ENCODE measurements around the gene CHFR. TPM values are rescaled to one million over a fixed set of nuclear protein-coding genes. Genes with fewer than 3 reads are reported as not detected.
A peak's percentile ranks its signal among the peaks of the same experiment; 100 is the strongest.
"Not testable (repeated sequence)": the region's sequence is repeated elsewhere in the genome, so short reads cannot be mapped to it uniquely, and the experiment has no call there.

Gene CHFR
- total and polyA plus RNA-seq, 2 donors (not counting 3 experiments of a cell fraction or from before 2014, with no cell fraction given): 45.4 to 66.5 TPM

DNA sequence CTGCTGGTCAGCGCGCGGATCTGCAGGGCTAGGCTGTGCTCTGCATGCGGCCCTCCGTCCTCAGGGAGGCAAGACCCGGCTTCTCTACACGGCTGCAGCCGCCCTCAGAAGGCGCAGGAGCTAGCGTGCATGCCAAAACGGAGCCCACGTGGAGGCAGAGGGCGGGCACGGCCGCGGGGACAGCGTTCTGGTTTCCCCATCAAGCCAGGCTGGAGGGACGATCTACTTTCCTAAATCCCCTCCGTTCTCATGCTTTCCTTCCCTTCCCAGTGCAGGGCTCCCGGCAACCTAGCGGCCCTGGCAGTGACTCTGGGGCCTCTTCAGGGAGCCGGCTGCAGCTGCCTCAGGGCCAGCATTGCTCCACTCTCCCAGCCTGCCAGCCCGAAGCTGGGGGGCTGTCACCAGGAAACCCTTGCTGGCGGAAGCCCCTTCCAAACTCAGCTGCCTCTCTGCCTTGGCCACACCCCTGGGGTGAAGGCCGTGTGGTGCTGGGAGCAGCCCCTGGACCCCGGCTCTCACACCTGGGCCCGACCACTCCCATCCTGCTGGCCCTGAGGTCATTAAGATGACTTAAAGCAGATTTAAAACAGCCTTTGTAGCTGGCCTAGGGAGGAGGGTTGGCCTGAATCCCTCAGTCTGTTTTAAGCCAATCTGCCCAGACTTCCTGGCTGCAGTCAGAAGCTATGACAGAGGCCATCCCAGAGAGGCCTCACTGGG is 49.6 kb downstream of the CHFR start:
- Histone ChIP-seq H3K4me3 (replicated peaks in 1 of 3; ENCODE audit: insufficient read depth in 1 of 3, low read depth in 1 of 3, low read length in 3 of 3) (no peak overlapping the region), H3K36me3 (ENCODE audit: control insufficient read depth in 2 of 2, extremely low read depth in 1 of 2, insufficient read depth in 2 of 2, low read length in 2 of 2) (peaks cover 0 to 24% of the 10 kb centered on the region in 2 experiments), H3K9me1 (replicated peaks; ENCODE audit: control insufficient read depth, extremely low read depth, insufficient read depth, low read length) (no peaks in the 10 kb centered on the region), H3K9ac (replicated peaks; ENCODE audit: extremely low read depth, insufficient read depth, low read length) (no peak overlapping the region), H3K27me3 (ENCODE audit: control insufficient read depth in 2 of 2, insufficient read depth in 2 of 2, low read length in 2 of 2) (no peaks in the 10 kb centered on the region), H3K27ac (ENCODE audit: insufficient read depth, low read depth, low read length) (no peak overlapping the region), H3K79me2 (ENCODE audit: control insufficient read depth, insufficient read depth, low read length) (no peaks in the 10 kb centered on the region), H3K4me1 (ENCODE audit: control insufficient read depth, extremely low read depth, insufficient read depth, low read length) (no peaks in the 10 kb centered on the region), H3K4me2 (ENCODE audit: insufficient read depth, low read length) (no peak overlapping the region), H3K9me3 (replicated peaks; ENCODE audit: control insufficient read depth, insufficient read depth, low read length) (no peaks in the 10 kb centered on the region), H4K20me1 (replicated peaks; ENCODE audit: control insufficient read depth, extremely low read depth, insufficient read depth, low read length) (no peaks in the 10 kb centered on the region), H2AFZ (ENCODE audit: low read depth, low read length) (no peak overlapping the region)
- dilution Hi-C loops (cut with MboI; ENCODE audit: extremely low pct_ligation_motif_present, low sequenced_read_pairs): no loop called here
- TF ChIP-seq GATA2 (IDR thresholded peaks at IDR 0.05; ENCODE audit: insufficient read depth, insufficient read length, low read depth, low read length): no peak
- TF ChIP-seq POLR2AphosphoS5 (IDR thresholded peaks at IDR 0.05; ENCODE audit: insufficient read depth, low read depth, low read length): peak; percentile 16
- BruUV-seq (replicated peaks): no TSS peak
- DNase-seq (ENCODE audit: low read depth, low spot score): no peak
- CTCF ChIA-PET: no interaction called here
- FAIRE-seq: no peak
- intact Hi-C loops (cut with micrococcal nuclease): no loop called here
- POLR2A ChIA-PET: no interaction called here

DNA sequence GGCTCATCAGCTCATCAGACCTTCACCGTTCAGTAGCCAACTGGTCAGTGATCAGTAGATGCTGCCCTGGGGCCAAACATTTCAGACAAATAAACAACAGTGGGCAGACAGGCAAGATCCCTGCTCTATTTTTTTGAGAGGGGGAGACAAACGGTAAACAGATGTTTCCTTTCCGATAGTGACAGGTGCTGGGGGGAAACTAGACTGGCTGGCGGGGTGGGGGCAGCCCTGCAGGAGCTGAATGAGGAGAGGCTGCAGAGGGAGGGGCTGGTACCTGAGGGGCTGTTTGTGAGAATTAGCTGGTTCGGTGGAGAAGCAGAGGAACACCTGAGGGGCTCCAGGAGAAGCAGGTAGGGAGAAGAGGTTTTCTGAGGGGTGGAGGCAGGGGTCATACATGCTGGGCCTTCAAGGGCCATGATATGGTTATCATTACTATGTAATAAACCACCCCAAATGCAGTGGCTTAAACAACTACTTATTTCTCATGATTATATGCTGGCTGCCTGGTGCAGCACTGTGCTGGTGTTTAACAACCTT is 50.5 kb downstream of the CHFR start:
- ChIA-PET CTCF (no interaction called here), POLR2A (no interaction called here)
- no peak overlapping the region for H3K9ac ChIP-seq (replicated peaks; ENCODE audit: extremely low read depth, insufficient read depth, low read length)
- no peaks in the 10 kb centered on the region for H3K79me2 ChIP-seq (ENCODE audit: control insufficient read depth, insufficient read depth, low read length)
- no peaks in the 10 kb centered on the region for H4K20me1 ChIP-seq (replicated peaks; ENCODE audit: control insufficient read depth, extremely low read depth, insufficient read depth, low read length)
- FAIRE-seq (no peak), DNase-seq (ENCODE audit: low read depth, low spot score) (no peak)
- no peaks in the 10 kb centered on the region for H3K4me1 ChIP-seq (ENCODE audit: control insufficient read depth, extremely low read depth, insufficient read depth, low read length)
- no peak overlapping the region for H2AFZ ChIP-seq (ENCODE audit: low read depth, low read length)
- H3K9me1 ChIP-seq (replicated peaks; ENCODE audit: control insufficient read depth, extremely low read depth, insufficient read depth, low read length): no peaks in the 10 kb centered on the region
- TF ChIP-seq, protein P1, sequence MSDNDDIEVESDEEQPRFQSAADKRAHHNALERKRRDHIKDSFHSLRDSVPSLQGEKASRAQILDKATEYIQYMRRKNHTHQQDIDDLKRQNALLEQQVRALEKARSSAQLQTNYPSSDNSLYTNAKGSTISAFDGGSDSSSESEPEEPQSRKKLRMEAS (IDR thresholded peaks at IDR 0.05; ENCODE audit: insufficient read depth, insufficient read length): no peak
- TF ChIP-seq POLR2AphosphoS5 (IDR thresholded peaks at IDR 0.05; ENCODE audit: insufficient read depth, low read depth, low read length) (no peak), GATA2 (IDR thresholded peaks at IDR 0.05; ENCODE audit: insufficient read depth, insufficient read length, low read depth, low read length) (no peak), MYC (IDR thresholded peaks at IDR 0.05; ENCODE audit: low read depth, low read length) (no peak), FOS (IDR thresholded peaks at IDR 0.05; ENCODE audit: borderline replicate concordance, insufficient read depth, low read length) (no peak), JUN (IDR thresholded peaks at IDR 0.05; ENCODE audit: borderline replicate concordance, insufficient read depth, insufficient read length, low read depth) (no peak)
- H3K4me3 ChIP-seq (replicated peaks in 1 of 3; ENCODE audit: insufficient read depth in 1 of 3, low read depth in 1 of 3, low read length in 3 of 3): no peak overlapping the region
- H3K9me3 ChIP-seq (replicated peaks; ENCODE audit: control insufficient read depth, insufficient read depth, low read length): no peaks in the 10 kb centered on the region
- no TSS peak for BruUV-seq (replicated peaks)
- H3K27me3 ChIP-seq (ENCODE audit: control insufficient read depth in 2 of 2, insufficient read depth in 2 of 2, low read length in 2 of 2): no peaks in the 10 kb centered on the region
- H3K27ac ChIP-seq (ENCODE audit: insufficient read depth, low read depth, low read length): no peak overlapping the region
- dilution Hi-C loops (cut with MboI; ENCODE audit: extremely low pct_ligation_motif_present, low sequenced_read_pairs) (no loop called here), intact Hi-C loops (cut with micrococcal nuclease) (no loop called here)
- peaks cover 0 to 15% of the 10 kb centered on the region in 2 experiments for H3K36me3 ChIP-seq (ENCODE audit: control insufficient read depth in 2 of 2, extremely low read depth in 1 of 2, insufficient read depth in 2 of 2, low read length in 2 of 2)
- H3K4me2 ChIP-seq (ENCODE audit: insufficient read depth, low read length): no peak overlapping the region

DNA sequence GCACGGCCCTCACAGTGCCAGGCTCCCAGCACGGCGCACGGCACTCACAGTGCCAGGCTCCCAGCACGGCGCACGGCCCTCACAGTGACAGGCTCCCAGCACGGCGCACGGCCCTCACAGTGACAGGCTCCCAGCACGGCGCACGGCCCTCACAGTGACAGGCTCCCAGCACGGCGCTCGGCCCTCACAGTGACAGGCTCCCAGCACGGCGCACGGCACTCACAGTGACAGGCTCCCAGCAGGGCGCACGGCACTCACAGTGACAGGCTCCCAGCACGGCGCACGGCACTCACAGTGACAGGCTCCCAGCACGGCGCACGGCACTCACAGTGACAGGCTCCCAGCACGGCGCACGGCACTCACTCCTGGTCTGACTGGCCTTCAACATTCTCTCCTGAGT is 51.2 kb downstream of the CHFR start:
- H3K9me3 ChIP-seq (replicated peaks; ENCODE audit: control insufficient read depth, insufficient read depth, low read length); FAIRE-seq; DNase-seq (ENCODE audit: low read depth, low spot score); BruUV-seq (replicated peaks); POLR2A ChIA-PET; CTCF ChIA-PET; intact Hi-C loops (cut with micrococcal nuclease); H3K4me1 ChIP-seq (ENCODE audit: control insufficient read depth, extremely low read depth, insufficient read depth, low read length); H3K4me3 ChIP-seq (replicated peaks in 1 of 3; ENCODE audit: insufficient read depth in 1 of 3, low read depth in 1 of 3, low read length in 3 of 3); H3K9ac ChIP-seq (replicated peaks; ENCODE audit: extremely low read depth, insufficient read depth, low read length); H2AFZ ChIP-seq (ENCODE audit: low read depth, low read length); H3K27me3 ChIP-seq (ENCODE audit: control insufficient read depth in 2 of 2, insufficient read depth in 2 of 2, low read length in 2 of 2); H3K4me2 ChIP-seq (ENCODE audit: insufficient read depth, low read length); H3K79me2 ChIP-seq (ENCODE audit: control insufficient read depth, insufficient read depth, low read length); H4K20me1 ChIP-seq (replicated peaks; ENCODE audit: control insufficient read depth, extremely low read depth, insufficient read depth, low read length); dilution Hi-C loops (cut with MboI; ENCODE audit: extremely low pct_ligation_motif_present, low sequenced_read_pairs); H3K9me1 ChIP-seq (replicated peaks; ENCODE audit: control insufficient read depth, extremely low read depth, insufficient read depth, low read length); H3K27ac ChIP-seq (ENCODE audit: insufficient read depth, low read depth, low read length): not testable (repeated sequence)
- H3K36me3 ChIP-seq (ENCODE audit: control insufficient read depth in 2 of 2, extremely low read depth in 1 of 2, insufficient read depth in 2 of 2, low read length in 2 of 2): peaks cover 0 to 12% of the 10 kb centered on the region in 2 experiments
